Lower lobe of right lung (tissue), 2 donors: Measurements from ENCODE around the gene TMPRSS9. TPM values are rescaled to one million over a fixed set of nuclear protein-coding genes. Genes with fewer than 3 reads are reported as not detected.
"Not testable (repeated sequence)": the region's sequence is repeated elsewhere in the genome, so short reads cannot be mapped to it uniquely, and the experiment has no call there.

Experiments used
- ATAC-seq, 2 donors: fragments of 200-7000 bp; cut with Tn5 transposase; one replicate each; pipeline ENCODE4 v1.9.1; 2020 to 2022; ENCODE audit warnings: mild to moderate bottlenecking in 2 of 2, moderate library complexity in 2 of 2
- DNase-seq: peaks from one replicate; pipeline ENCODE4 v3.0.0-alpha.2; 2020
- H3K27ac ChIP-seq: fragments of 200-600 bp; one replicate; pipeline ENCODE4 v1.8.0; 2022
- H3K27me3 ChIP-seq: fragments of 200-600 bp; one replicate; pipeline ENCODE4 v1.8.0; 2022; ENCODE audit warnings: low read depth
- H3K36me3 ChIP-seq: fragments of 200-600 bp; one replicate; pipeline ENCODE4 v1.8.0; 2022; ENCODE audit warnings: mild to moderate bottlenecking
- H3K4me1 ChIP-seq: fragments of 200-600 bp; one replicate; pipeline ENCODE4 v1.8.0; 2022
- H3K4me3 ChIP-seq: fragments of 200-600 bp; one replicate; pipeline ENCODE4 v1.8.0; 2022; ENCODE audit warnings: mild to moderate bottlenecking
- H3K9me3 ChIP-seq: fragments of 200-600 bp; one replicate; pipeline ENCODE4 v1.8.0; 2022
- CTCF ChIP-seq: fragments of 200-600 bp; IDR thresholded peaks from one replicate; pipeline ENCODE4 v1.8.0; 2022; ENCODE audit warnings: antibody characterized with exemption, mild to moderate bottlenecking
- intact Hi-C: fragments of 100-400 bp; cut with DNase I; formaldehyde crosslinking; loops from one replicate; pipeline ENCODE4 v1.11.0; 2022
- total RNA-seq: library from RNA; stranded (reverse); fragmentation: NEBNext Ultra II Directional; extraction: Animal tissue kit (Norgen Biotek cat#: 25700); gene quantifications from one replicate; pipeline ENCODE4 v1.2.1, GENCODE V29; 2021
- donor health status: DM: no; HTN: yes; CAD: no; lungs with severe emphysema.

TMPRSS9 gene
- total RNA-seq, 1 donor from 2014 or later = not detected

- Histone ChIP-seq H3K4me3 (no peak overlapping the region), H3K36me3 (no peaks in the 10 kb centered on the region), H3K27ac (no peak overlapping the region), H3K27me3 (no peaks in the 10 kb centered on the region), H3K4me1 (no peaks in the 10 kb centered on the region), H3K9me3 (no peaks in the 10 kb centered on the region)
- peak in 1 of 2 donors; percentile 13 for ATAC-seq
- intact Hi-C loops = no loop called here
- TF ChIP-seq CTCF = no peak
- no peak for DNase-seq
Measured at GRCh38 chr19:2394054-2394441, 34.0 kb downstream of the TMPRSS9 start.

- Histone ChIP-seq H3K36me3 (no peaks in the 10 kb centered on the region), H3K4me1 (no peaks in the 10 kb centered on the region), H3K9me3 (no peaks in the 10 kb centered on the region), H3K4me3 (no peak overlapping the region), H3K27ac (no peak overlapping the region), H3K27me3 (no peaks in the 10 kb centered on the region)
- no peak for DNase-seq
- TF ChIP-seq CTCF = no peak
- intact Hi-C loops = no loop called here
- ATAC-seq = peak; percentile 51 to 54
Measured at GRCh38 chr19:2394442-2395292, 34.6 kb downstream of the TMPRSS9 start.

GRCh38 chr19:2395293-2395829 is 35.3 kb downstream of the TMPRSS9 start:
- H3K4me3 ChIP-seq, H3K4me1 ChIP-seq, H3K27ac ChIP-seq, DNase-seq, H3K27me3 ChIP-seq, intact Hi-C loops, ATAC-seq, H3K9me3 ChIP-seq, H3K36me3 ChIP-seq: not testable (repeated sequence)

GRCh38 chr19:2397173-2397572 is 37.1 kb downstream of the TMPRSS9 start:
- H3K9me3 ChIP-seq, DNase-seq, H3K36me3 ChIP-seq, H3K4me1 ChIP-seq, intact Hi-C loops, H3K4me3 ChIP-seq, H3K27ac ChIP-seq, ATAC-seq, H3K27me3 ChIP-seq: not testable (repeated sequence)

- no peak overlapping the region for H3K27ac ChIP-seq
- no peak overlapping the region for H3K4me3 ChIP-seq
- no peaks in the 10 kb centered on the region for H3K27me3 ChIP-seq
- no peaks in the 10 kb centered on the region for H3K4me1 ChIP-seq
- no peak for ATAC-seq
- TF ChIP-seq CTCF = no peak
- no peak for DNase-seq
- H3K9me3 ChIP-seq = no peaks in the 10 kb centered on the region
- no peaks in the 10 kb centered on the region for H3K36me3 ChIP-seq
- intact Hi-C loops = no loop called here
Measured at GRCh38 chr19:2398735-2399305, 38.8 kb downstream of the TMPRSS9 start.

- Histone ChIP-seq H3K4me1 (no peaks in the 10 kb centered on the region), H3K27ac (no peak overlapping the region), H3K4me3 (no peak overlapping the region), H3K36me3 (no peaks in the 10 kb centered on the region), H3K27me3 (no peaks in the 10 kb centered on the region), H3K9me3 (no peaks in the 10 kb centered on the region)
- no peak for TF ChIP-seq CTCF
- no peak for DNase-seq
- no peak for ATAC-seq
- intact Hi-C loops = no loop called here
Measured at GRCh38 chr19:2399582-2399981, 39.5 kb downstream of the TMPRSS9 start.
